Activated CD4-positive, alpha-beta T cell treated with anti-CD3 and anti-CD28 coated beads, Interleukin-2, amount 10 ng/mL, durations not matched to agents 7 days and 5 days (primary cell): Measurements from ENCODE around the gene KRTAP4-9. TPM values are rescaled to one million over a fixed set of nuclear protein-coding genes. Genes with fewer than 3 reads are reported as not detected.
"Not testable (repeated sequence)": the region's sequence is repeated elsewhere in the genome, so short reads cannot be mapped to it uniquely, and the experiment has no call there.

ENCODE experiments used
- CTCF ChIA-PET: fragments of 350-600 bp; sonication (Branson Sonifier 250); formaldehyde crosslinking; loops from one replicate; lab custom pipeline; 2021; ENCODE audit warnings: antibody characterized with exemption; lab: Charles Lee
- POLR2A ChIA-PET: fragments of 350-600 bp; sonication (Branson Sonifier 250); formaldehyde crosslinking; loops from one replicate; lab custom pipeline; 2021; ENCODE audit warnings: antibody characterized with exemption; lab: Charles Lee
- DNase-seq: peaks from one replicate; pipeline ENCODE4 v3.0.0-alpha.2; 2020
- H3K27ac Mint-ChIP-seq: one replicate; pipeline ENCODE4 v1.8.0; 2021; ENCODE audit warnings: mild to moderate bottlenecking, moderate library complexity, mixed read lengths
- H3K27me3 Mint-ChIP-seq: one replicate; pipeline ENCODE4 v1.8.0; 2021; ENCODE audit warnings: mixed read lengths
- H3K36me3 Mint-ChIP-seq: one replicate; pipeline ENCODE4 v1.8.0; 2021; ENCODE audit warnings: low read depth, mixed read lengths
- H3K4me1 Mint-ChIP-seq: one replicate; pipeline ENCODE4 v1.8.0; 2021; ENCODE audit warnings: mixed read lengths
- H3K4me3 Mint-ChIP-seq: one replicate; pipeline ENCODE4 v1.8.0; 2021; ENCODE audit warnings: mild to moderate bottlenecking, moderate library complexity, mixed read lengths
- H3K9me3 Mint-ChIP-seq: one replicate; pipeline ENCODE4 v1.8.0; 2021; ENCODE audit warnings: mixed read lengths
- total RNA-seq, 2 experiments: library from RNA; stranded (reverse); gene quantifications; one replicate each; pipeline ENCODE4 v1.2.3, GENCODE V29; 2021

Gene KRTAP4-9
- total RNA-seq, 2 experiments from 2014 or later: not detected

DNA sequence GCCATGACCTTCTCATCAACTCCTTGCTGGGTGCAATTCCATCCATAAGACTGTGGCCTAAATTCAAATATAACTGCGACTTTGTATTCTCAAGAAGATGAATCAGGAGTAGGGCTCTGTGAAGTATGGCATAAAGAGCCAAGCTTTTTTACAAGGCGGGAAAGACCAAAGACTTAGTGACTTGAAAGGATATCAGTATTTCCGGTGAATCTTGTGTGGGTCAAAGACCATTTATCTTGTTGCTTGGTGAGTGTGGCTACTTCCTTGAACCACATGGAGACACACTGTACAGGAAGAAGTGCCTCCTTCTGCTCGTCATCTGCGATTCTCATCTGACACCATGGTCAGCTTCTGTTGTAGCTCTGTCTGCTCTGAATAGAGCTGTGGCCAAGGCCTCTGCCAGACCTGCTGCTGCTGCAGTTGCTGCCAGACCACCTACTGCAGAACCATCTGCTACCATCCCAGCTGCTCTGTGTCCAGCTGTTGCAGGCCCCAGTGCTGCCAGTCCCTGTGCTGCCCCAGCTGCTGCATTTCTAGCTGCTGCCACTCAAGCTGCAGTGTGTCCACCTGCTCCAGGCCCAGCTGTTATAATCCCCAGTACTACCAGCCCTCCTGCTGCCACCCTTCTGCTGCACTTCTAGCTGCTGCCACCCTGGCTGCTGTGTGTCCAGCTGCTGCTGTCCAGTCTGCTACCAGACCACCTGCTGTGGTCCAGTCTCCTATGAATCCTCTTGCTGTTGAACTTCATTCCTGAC lies 33.4 kb upstream of the KRTAP4-9 start:
- CTCF ChIA-PET: no interaction called here
- Mint-ChIP-seq H3K27me3 (peaks cover 15% of the 10 kb centered on the region), H3K9me3 (no peaks in the 10 kb centered on the region), H3K4me3 (no peak overlapping the region), H3K36me3 (no peaks in the 10 kb centered on the region), H3K4me1 (no peaks in the 10 kb centered on the region), H3K27ac (no peak overlapping the region)
- POLR2A ChIA-PET: no interaction called here
- no peak for DNase-seq

DNA sequence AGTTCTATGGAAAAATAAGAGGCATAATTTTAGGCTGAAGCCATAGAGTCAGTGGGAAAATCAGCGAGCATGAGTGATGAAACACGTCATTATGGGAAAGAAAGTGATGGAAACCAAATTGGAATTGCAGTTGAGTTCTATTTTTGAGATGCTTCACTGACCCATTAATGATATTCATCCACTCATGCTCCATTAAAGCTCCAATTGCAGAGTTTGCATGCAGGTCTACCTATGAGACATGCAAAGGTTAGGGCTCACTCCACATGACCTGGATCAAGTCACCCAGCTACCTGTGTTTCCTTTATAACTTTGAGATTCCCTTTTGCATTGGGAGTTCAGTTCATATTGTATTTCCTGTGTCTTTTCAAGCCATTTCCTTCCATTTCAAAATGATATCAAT lies 31.5 kb upstream of the KRTAP4-9 start:
- no peaks in the 10 kb centered on the region for H3K9me3 Mint-ChIP-seq

DNA sequence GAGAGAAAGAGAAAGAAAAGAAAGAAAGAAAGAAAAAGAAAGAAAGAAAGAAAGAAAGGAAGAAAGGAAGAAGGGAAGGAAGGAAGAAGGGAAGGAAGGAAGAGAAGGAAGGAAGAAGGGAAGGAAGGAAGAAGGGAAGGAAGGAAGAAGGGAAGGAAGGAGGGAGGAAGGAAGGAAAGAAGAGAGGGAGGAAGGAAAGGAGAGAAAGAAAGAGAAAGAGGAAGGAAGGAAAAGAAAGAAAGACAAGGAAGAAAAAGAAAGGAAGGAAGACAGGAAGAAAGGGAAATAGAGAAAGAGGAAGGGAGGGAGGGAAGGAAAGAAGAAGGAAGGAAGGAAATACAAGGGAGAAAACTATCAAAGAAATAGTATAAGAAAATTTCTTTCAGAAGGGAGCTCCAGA lies 28.4 kb upstream of the KRTAP4-9 start:
- Mint-ChIP-seq H3K4me1 (no peaks in the 10 kb centered on the region), H3K27me3 (peaks cover 20% of the 10 kb centered on the region), H3K4me3 (no peak overlapping the region), H3K27ac (no peak overlapping the region), H3K36me3 (no peaks in the 10 kb centered on the region), H3K9me3 (no peaks in the 10 kb centered on the region)
- DNase-seq: no peak
- CTCF ChIA-PET: no interaction called here
- POLR2A ChIA-PET: no interaction called here

More for the DNA sequence above, 31.5 kb upstream of the KRTAP4-9 start:
- ChIA-PET POLR2A (no interaction called here), CTCF (no interaction called here)
- DNase-seq: no peak
- no peaks in the 10 kb centered on the region for H3K4me1 Mint-ChIP-seq
- no peak overlapping the region for H3K4me3 Mint-ChIP-seq
- no peak overlapping the region for H3K27ac Mint-ChIP-seq
- peaks cover 19% of the 10 kb centered on the region for H3K27me3 Mint-ChIP-seq
- H3K36me3 Mint-ChIP-seq: no peaks in the 10 kb centered on the region

DNA sequence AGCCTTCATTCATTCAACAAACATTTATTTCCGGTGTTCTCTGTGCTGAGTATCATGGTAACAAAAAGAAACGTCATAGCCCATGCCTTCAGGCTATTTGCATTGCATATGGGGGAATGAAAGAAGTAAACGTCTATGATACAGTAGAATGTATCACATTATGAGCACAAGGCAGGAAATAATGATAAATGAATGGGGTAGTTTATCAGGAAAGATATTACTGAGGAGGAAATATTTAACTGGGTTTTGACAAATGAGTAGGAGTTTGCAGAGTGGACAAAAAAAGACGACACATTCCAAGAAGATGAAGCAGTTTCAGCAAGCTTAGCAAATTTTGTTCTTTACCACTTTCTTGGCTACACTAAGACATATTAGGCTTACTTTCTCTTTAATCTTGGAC lies 22.6 kb upstream of the KRTAP4-9 start:
- Mint-ChIP-seq H3K4me1 (no peaks in the 10 kb centered on the region), H3K27ac (no peak overlapping the region), H3K27me3 (peaks cover 10% of the 10 kb centered on the region), H3K4me3 (no peak overlapping the region), H3K9me3 (no peaks in the 10 kb centered on the region), H3K36me3 (no peaks in the 10 kb centered on the region)
- ChIA-PET POLR2A (no interaction called here), CTCF (no interaction called here)
- no peak for DNase-seq

DNA sequence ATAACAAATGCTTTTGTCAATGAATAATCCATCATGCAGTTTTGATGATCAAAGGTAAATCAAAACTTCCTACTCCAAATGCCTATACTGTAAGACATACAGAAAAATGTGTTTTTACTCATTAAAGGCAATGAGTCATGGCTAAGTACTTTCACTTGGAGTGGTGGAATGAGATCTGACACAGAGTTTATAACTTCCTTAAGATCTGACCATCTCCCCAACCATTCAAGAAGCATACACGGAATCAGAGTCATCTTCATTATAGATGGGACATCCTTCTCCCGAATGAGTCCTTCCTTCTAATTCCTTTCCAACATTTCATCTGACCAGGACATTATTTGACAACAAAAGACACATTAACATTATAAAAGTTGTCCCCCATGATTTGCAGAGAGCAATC lies 21.8 kb upstream of the KRTAP4-9 start:
- H3K27me3 Mint-ChIP-seq, DNase-seq, H3K4me1 Mint-ChIP-seq, CTCF ChIA-PET, H3K9me3 Mint-ChIP-seq, H3K36me3 Mint-ChIP-seq, H3K4me3 Mint-ChIP-seq, H3K27ac Mint-ChIP-seq, POLR2A ChIA-PET: not testable (repeated sequence)

DNA sequence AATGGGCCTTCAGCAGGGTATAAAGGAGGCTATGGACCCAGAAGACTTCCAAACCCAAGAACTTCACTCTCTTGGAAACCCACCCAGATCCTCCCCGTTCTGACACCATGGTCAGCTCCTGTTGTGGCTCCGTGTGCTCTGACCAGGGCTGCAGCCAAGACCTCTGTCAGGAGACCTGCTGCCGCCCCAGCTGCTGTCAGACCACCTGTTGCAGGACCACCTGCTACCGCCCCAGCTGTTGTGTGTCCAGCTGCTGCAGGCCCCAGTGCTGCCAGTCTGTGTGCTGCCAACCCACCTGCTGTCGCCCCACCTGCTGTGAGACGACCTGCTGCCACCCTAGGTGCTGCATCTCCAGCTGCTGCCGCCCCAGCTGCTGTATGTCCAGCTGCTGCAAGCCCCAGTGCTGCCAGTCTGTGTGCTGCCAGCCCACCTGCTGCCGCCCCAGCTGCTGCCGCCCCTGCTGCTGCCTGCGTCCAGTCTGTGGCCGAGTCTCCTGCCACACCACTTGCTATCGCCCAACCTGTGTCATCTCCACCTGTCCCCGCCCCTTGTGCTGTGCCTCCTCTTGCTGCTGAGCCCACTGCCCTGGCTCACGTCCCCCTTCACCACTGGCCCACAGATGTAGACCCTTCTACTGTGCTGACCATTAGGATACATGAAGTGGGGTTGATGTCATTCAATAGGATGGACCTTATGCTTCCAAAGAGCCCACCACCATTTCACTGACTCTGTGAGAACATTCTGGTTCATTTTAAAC lies 20.9 kb upstream of the KRTAP4-9 start, which contains the start of gene KRTAP4-7:
TSS of gene KRTAP4-7 (plus strand) at position 51 of the 757 bp plus-strand sequence. CDS start at position 108, 57 bp downstream.
- CTCF ChIA-PET, POLR2A ChIA-PET, H3K27me3 Mint-ChIP-seq, H3K27ac Mint-ChIP-seq, H3K9me3 Mint-ChIP-seq, H3K36me3 Mint-ChIP-seq, DNase-seq, H3K4me1 Mint-ChIP-seq, H3K4me3 Mint-ChIP-seq: not testable (repeated sequence)

DNA sequence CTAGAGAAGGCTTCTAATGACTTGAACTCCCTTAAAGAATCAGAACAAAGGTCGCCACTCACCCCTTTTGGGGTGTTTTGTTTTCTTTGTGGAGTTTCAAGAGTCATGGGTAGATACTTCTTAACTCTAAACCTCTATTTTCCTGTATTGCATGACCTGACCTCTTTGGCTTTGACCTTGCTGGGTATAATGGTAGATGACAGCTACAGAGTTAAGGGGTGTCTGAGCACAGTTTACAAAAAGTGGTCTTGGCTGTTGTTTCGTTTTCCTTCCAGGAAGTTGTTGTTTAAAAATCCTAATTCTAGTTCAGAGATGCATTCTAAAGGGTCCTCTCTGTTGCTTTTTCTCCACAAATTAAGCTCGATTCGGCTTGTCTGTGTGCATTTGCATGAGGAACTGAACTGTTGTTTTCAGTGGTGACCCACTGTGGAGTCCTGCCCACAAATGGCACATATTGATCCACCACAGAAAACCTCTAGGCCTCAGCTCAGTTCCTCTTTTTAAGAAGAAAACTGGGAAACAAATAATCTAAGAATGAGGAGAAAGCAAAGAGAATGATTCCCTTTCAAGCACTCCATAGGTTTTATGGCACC lies 16.3 kb upstream of the KRTAP4-9 start:
- H3K36me3 Mint-ChIP-seq, H3K4me1 Mint-ChIP-seq, CTCF ChIA-PET, POLR2A ChIA-PET, H3K4me3 Mint-ChIP-seq, DNase-seq, H3K9me3 Mint-ChIP-seq, H3K27me3 Mint-ChIP-seq, H3K27ac Mint-ChIP-seq: not testable (repeated sequence)

DNA sequence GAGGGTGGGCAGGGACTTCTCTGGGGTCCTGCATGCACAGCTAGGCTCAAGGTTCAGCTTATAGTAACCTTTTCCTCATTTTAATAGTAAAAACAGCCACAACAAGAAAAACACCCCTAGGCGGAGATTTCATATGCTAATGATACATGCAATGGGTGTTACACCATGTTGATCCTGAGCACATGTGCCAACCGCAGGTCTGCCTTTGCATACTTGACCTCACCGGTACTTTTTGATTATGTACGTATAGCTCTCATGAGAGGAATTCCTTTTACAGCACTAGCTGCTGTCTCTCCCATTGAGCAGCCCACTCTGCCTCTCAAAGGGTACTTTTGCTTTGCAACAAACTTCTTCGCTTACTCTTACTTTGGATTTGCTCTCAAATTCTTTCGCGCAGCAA lies 9.1 kb upstream of the KRTAP4-9 start:
- CTCF ChIA-PET: no interaction called here
- Mint-ChIP-seq H3K9me3 (peaks cover 3% of the 10 kb centered on the region), H3K27ac (no peak overlapping the region), H3K36me3 (no peaks in the 10 kb centered on the region), H3K27me3 (peaks cover 2% of the 10 kb centered on the region), H3K4me1 (peaks cover 3% of the 10 kb centered on the region), H3K4me3 (no peak overlapping the region)
- POLR2A ChIA-PET: no interaction called here
- DNase-seq: no peak

DNA sequence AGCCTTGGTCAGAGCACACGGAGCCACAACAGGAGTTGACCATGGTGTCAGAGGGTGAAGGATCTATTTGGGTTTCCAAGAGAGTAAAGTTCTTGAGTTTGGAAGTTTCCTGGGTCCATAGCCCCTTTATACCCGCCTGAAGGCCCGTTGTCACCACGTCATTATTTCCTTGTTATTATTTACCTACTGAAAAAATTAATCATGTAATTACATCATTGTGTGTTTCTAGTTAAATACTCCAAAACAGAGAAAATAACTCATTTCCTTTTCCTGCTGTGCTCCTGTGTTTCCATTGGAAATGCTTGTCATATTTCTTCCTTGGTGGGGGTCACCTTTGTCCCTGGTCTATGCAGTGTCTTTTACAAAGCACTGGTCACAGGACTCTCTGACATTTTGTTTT lies 7.1 kb upstream of the KRTAP4-9 start, which contains the start of gene KRTAP4-8:
TSS of gene KRTAP4-8 (minus strand) at position 101 of the 400 bp plus-strand sequence. CDS start at position 43, 58 bp downstream.
- Mint-ChIP-seq H3K4me1 (peaks cover 3% of the 10 kb centered on the region), H3K9me3 (peaks cover 2% of the 10 kb centered on the region), H3K36me3 (no peaks in the 10 kb centered on the region), H3K27me3 (peaks cover 2% of the 10 kb centered on the region), H3K27ac (no peak within 1 kb of the TSS), H3K4me3 (no peak within 1 kb of the TSS)
- ChIA-PET CTCF (no interaction called here), POLR2A (no interaction called here)
- no peak for DNase-seq

DNA sequence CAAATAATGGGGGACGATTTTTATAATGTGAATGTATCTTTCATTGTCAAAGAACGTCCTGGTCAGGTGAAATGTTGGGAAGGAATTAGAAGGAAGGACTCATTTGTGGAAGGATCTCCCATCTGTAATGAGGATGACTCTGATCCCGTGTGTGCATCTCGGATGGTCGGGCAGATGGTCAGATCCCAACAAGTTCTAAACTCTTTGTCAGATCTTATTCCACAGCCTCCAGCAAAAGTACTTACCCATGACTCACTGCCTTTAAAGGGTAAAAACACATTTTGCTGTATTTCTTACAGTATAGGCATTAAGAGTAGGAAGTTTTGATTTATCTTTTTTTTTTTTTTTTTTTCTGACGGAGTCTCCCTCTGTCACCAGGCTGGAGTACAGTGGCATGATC lies 6.7 kb upstream of the KRTAP4-9 start:
- Mint-ChIP-seq H3K4me3 (no peak overlapping the region), H3K9me3 (no peaks in the 10 kb centered on the region), H3K36me3 (no peaks in the 10 kb centered on the region), H3K27ac (no peak overlapping the region), H3K27me3 (peaks cover 2% of the 10 kb centered on the region), H3K4me1 (peaks cover 3% of the 10 kb centered on the region)
- DNase-seq: no peak
- CTCF ChIA-PET: no interaction called here
- POLR2A ChIA-PET: no interaction called here

DNA sequence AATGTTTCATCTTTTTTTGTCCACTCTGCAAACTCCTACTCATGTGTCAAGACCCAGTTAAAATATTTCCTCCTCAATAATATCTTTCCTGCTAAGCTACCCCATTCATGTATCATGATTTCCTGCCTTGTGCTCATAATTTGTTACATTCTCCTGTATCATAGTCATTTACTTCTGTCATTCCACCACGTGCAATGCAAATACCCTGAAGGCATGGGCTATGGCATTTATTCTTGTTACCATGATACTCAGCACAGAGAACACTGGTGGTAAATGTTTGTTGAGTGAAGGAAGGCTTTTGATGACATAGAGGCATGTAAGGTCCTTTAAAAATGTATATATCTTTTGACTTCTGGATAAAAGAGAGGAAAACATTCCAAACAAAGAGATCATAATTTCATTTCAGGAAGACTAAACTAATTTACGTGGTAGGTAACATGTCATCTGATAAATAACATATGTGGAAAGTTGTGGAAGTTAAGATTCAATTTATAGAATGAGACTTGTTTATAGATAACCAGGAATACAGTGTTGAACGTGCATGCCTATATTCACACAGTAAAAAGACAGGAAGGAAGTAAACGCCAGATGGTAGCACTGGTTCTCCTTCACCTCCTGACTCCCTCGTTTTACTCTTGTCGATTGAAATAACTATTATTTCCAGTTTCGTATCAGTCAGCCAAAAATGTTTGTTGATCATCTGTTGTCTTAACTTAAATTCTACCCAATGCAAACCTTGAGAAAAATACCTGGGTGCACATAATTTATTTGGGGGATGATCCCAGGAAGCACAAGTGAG lies 5.3 kb upstream of the KRTAP4-9 start:
- H3K27ac Mint-ChIP-seq, H3K9me3 Mint-ChIP-seq, H3K27me3 Mint-ChIP-seq, DNase-seq, H3K4me1 Mint-ChIP-seq, CTCF ChIA-PET, POLR2A ChIA-PET, H3K4me3 Mint-ChIP-seq, H3K36me3 Mint-ChIP-seq: not testable (repeated sequence)

DNA sequence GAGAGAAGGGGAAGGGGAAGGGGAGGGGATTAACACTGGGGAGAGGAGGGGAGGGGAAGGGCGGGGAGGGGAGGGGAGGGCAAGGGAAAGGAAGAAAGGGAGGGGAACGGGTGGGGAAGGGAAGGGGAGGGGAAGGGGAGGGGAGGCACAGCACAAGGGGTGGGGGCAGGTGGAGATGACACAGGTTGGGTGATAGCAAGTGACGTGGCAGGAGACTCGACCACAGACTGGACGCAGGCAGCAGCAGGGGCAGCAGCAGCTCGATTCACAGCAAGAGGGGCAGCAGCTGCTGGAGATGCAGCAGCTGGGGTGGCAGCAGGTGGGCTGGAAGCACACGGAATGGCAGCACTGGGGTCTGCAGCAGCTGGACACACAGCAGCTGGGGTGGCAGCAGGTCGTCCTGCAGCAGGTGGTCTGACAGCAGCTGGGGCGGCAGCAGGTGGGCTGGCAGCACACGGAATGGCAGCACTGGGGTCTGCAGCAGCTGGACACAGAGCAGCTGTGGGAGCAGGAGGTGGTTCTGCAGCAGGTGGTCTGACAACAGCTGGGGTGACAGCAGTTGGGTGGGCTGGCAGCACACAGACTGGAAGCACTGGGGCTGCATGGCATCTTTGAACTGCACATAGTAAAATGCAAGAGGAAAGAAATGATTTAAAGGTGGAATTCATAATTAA lies 3.5 kb upstream of the KRTAP4-9 start, which contains the start of gene KRTAP4-16:
TSS of gene KRTAP4-16 (minus strand) at position 624 of the 674 bp plus-strand sequence. CDS start at position 624, 0 bp downstream.
- ChIA-PET CTCF (no interaction called here), POLR2A (no interaction called here)
- Mint-ChIP-seq H3K27me3 (peaks cover 2% of the 10 kb centered on the region), H3K36me3 (no peaks in the 10 kb centered on the region), H3K27ac (no peak within 1 kb of the TSS), H3K9me3 (no peaks in the 10 kb centered on the region), H3K4me3 (no peak within 1 kb of the TSS), H3K4me1 (peaks cover 3% of the 10 kb centered on the region)
- DNase-seq: no peak
